ENCODE data around the gene INO80C.

The INO80C gene

DNA sequence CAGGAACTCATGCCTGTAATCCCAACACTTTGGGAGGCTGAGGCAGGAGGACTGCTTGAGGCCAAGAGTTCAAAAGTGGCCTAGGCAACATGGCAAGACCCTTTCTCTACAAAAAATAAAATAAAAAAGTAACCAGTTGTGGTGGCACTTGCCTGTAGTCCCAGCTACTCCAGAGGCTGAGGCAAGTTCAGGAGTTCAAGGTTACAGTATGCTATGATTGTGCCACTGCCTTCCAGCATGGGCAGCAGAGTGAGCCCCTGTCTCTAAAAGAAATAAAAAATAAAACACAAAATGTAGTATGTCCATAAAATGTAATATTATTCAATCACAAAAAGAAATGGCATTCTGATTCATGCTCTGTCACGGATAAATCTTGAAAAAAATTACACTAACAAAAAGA lies 11.9 kb downstream of the INO80C start:
- FAIRE-seq, result no peak

DNA sequence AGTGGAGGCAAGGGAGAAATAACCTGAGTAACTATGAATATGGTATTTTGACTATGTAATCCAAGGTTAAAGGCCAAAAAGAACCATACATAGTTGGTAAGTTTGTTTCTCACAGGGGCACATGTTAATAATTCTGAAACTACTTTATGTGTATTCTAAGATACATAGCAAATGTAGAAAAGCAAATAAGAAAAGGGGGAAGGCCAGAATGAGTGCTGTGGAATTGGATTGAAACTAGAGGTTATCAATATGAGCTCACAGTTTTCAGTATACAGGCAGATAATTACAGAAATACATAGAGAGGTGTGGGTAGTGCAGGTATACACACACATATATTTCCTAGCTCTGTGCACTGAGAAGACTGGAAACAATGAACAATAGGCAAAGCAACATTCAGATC lies 13.7 kb downstream of the INO80C start:
- FAIRE-seq, result no peak

GRCh38 chr18:35481960-35482366 lies 15.8 kb downstream of the INO80C start:
- FAIRE-seq, result no peak

DNA sequence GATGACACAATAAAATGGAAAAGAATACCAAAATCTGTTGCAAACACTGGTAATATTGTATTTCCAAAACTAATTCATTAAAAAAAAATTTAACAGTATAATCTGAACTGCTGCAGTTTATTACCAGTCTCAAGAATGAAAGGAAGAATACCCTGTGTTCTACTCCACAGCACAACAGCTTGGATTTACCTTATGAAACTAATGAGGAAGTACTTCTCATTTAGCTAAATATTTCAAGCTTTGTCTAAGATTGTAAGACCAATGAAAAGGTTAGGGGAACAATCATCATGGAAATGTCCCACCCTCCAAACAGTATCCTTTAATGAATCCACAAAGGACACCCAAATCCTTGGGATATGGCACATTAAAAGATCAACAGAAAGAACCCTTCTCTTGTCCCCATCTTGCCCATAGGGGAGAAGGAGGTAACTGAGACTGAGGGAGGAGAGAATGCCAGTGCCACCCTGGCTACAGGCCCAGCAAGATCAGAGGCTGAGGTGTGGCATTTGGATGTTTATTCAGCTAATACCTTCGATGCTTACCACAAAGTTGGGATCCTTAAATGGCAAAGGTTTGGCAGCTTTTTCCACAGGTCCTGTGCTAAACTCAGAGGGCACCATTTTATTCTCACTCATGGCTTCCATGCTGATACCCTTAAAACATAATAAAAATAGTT lies 17.7 kb downstream of the INO80C start:
- FAIRE-seq, result no peak

DNA sequence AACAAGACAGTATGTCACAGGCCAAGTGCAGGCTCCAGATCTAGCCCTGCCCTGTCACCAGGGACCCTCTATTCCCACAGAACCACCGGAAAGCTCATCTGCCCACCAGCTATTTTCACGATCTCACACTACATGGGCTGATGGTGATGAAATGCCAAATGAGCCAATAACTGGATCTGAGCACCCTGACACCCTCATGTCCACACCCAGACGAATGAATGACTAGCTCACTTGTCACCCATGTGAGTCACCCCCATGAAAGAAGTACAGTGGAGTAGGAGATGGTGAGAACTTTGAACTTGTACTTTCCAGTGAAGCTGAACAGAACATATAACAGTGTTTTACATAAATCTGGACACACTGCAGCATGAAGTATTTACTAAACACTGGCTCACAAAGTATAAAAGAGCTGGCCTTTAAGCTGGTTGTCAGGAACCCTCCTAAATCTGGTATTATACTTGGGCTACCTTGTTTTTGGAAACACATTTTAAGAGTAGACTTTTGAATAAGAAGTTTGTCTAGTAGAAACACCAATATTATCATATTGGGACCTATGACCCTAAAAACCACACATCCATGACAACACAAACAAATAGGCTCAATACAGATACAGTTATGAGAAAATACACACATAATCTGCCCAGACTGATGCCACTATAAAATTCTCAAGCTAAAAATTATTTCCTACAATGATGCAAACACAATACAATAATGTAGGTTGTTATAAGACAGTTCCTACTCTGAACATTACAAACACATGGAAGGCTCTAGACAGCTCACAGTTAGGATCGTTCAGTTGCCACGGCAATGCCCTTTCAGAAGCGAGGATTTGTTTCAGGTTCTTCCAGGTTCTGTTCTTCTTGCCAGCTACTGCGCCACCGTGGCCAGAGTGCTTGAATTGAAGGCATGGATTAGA lies 19.0 kb downstream of the INO80C start:
- FAIRE-seq, result no peak

- no peak for FAIRE-seq
Measured at GRCh38 chr18:35477974-35478373, 19.8 kb downstream of the INO80C start.

GRCh38 chr18:35477497-35477896 lies 20.3 kb downstream of the INO80C start:
- FAIRE-seq, result no peak

- no peak for FAIRE-seq
Measured at GRCh38 chr18:35474884-35475283, 22.9 kb downstream of the INO80C start.

GRCh38 chr18:35473562-35473961 lies 24.2 kb downstream of the INO80C start:
- no peak for FAIRE-seq

GRCh38 chr18:35470435-35470834 lies 27.3 kb downstream of the INO80C start:
- FAIRE-seq, result no peak

DNA sequence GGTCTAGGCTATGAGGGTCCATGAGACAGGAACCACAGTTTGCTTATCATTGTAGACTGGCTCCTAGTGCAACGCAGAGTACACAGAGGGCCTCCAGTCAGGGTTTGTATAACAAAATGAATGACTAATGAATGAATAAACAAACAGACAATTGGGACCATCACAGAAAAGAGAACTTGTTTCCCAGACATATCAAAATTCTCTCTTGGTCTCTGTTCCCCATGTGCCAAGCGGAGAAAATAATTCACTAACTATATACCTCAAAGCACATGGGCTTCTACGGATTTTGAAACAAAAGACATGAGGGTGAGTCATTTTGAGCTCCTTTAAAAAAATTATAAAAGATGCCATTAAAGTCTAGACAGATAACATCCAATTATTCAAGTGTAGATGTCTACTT lies 28.0 kb downstream of the INO80C start:
- FAIRE-seq, result no peak

- FAIRE-seq, result no peak
Measured at GRCh38 chr18:35468711-35469110, 29.0 kb downstream of the INO80C start.

GRCh38 chr18:35467624-35468016 lies 30.1 kb downstream of the INO80C start:
- FAIRE-seq, result no peak

- FAIRE-seq, result no peak
Measured at GRCh38 chr18:35466815-35467623, 30.7 kb downstream of the INO80C start.

DNA sequence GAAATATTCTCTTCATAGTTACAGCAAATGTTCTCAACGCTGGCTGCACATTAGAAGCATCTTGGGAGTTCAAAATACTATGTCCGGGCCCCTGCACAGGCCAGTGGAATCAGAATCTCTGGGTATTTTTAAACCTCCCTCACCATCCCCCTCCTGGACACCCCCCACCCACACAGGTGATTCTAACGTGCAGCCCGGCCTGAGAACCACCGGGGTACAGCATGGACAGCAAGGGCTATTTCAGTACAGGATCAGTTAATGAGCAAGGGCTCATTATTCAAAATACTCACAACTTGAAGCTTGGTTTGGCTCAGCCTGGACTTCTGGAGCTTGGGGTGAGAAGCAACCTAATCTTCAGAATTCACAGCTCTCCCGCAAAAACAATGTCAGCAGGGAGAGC lies 31.4 kb downstream of the INO80C start:
- no peak for FAIRE-seq

DNA sequence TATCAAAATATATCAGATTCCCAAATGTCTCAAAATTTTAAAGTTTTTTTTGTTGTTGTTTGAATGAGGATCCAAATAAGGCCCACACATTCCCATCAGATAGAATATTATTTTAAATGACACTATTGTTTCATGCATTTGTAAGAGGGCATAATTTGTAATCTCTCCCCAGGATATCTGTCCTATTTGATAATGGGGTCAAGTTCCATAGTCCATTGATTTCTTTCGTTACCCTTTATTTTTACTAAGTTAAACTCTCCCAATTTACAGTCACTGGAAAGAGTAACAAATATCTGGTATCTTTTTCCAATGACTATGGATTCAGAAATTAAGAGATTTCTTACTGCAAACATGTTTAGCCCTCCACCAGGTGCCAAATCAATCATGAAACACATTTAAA lies 32.4 kb downstream of the INO80C start:
- FAIRE-seq, result no peak

DNA sequence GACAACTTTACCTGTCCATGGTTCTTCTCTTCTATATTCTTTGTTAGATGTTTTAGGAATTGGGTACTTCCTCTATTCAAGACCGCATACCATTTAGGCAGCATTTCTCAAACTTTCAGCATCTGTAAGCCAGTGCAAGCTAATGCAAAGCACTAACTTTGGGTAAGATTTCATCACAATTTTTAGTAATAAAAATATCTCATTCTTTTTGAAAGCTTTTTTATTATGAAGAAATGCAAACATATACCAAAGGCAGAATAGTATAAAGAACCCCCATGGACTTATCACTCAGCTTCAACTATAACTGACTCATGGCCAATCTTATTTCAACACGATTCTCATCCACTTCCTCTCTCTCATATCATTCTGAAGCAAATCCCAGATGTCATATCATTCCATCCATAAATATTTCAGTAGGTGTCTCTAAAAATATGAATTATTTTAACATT lies 32.9 kb downstream of the INO80C start:
- FAIRE-seq, result no peak

GRCh38 chr18:35463827-35464226 lies 33.9 kb downstream of the INO80C start:
- FAIRE-seq, result no peak

GRCh38 chr18:35463050-35463449 lies 34.7 kb downstream of the INO80C start:
- no peak for FAIRE-seq

DNA sequence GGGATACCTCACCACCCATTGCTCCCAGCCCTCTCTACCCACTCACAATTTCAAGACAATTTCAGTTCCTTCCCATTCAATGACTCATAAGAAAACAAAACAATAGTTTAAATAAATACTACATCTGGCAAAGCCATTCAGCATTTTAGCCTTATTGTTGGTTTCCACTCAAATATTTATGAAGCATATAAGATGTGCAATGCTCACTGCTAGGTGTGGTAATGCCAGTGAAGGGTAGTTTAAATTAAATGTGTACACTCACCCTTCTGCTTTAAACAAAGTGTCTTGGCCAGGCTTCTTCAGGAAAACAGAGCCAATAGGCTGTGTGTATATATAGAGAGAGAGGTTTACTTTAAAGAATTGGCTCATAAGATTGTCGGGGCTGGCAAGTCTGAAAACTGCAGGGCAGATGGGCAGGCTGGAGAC lies 37.0 kb downstream of the INO80C start:
- FAIRE-seq, result no peak

DNA sequence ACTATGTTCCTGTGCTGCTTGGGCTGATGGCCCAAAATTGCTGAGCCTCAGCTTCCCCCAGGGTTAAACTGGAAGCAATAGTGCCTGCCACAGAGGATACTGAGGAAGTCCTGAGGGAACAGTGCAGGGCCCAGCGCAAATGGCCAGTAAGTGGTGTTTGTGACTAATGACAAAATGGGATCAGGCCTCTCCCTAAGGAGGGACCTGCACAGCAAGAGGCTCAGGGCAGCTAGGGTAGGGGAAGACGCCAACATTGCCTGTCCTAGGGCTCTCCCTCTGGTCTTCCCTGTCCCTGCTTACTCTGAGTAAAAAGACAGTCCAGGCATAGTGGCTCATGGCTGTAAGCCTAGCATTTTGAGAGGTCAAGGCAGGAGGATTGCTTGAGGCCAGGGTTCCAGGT lies 37.8 kb downstream of the INO80C start:
- FAIRE-seq, result no peak

GRCh38 chr18:35458677-35459441 lies 38.9 kb downstream of the INO80C start:
- no peak for FAIRE-seq

- no peak for FAIRE-seq
Measured at GRCh38 chr18:35458271-35458670, 39.5 kb downstream of the INO80C start.

Data from A204.1 (cell line).